HG02885 (cell line): ENCODE results near the gene CAPN2.

Experiments used
- ATAC-seq: cut with Tn5 transposase; IDR thresholded peaks from one replicate; pipeline ENCODE4 v1.9.1; 2021; ENCODE audit warnings: mild to moderate bottlenecking; ENCODE audit not compliant: unreplicated experiment, poor library complexity

The CAPN2 gene

GRCh38 chr1:223714849-223715603 is 2.7 kb downstream of the CAPN2 start:
- ATAC-seq = no peak

GRCh38 chr1:223715604-223716172 is 3.3 kb downstream of the CAPN2 start:
- no peak for ATAC-seq

- ATAC-seq = peak; percentile 54
These were observed 4.0 kb downstream of the CAPN2 start for GRCh38 chr1:223716302-223716862.

- ATAC-seq = no peak
These were observed 4.8 kb downstream of the CAPN2 start for GRCh38 chr1:223717123-223717522.

- ATAC-seq = no peak
These were observed 5.5 kb downstream of the CAPN2 start for GRCh38 chr1:223717695-223718363.

- no peak for ATAC-seq
These were observed 6.5 kb downstream of the CAPN2 start for GRCh38 chr1:223718850-223719249.

GRCh38 chr1:223720971-223721591 is 8.7 kb downstream of the CAPN2 start:
- ATAC-seq = no peak

- no peak for ATAC-seq
These were observed 9.6 kb downstream of the CAPN2 start for GRCh38 chr1:223721658-223722607.

GRCh38 chr1:223723351-223723904 is 11.1 kb downstream of the CAPN2 start:
- ATAC-seq = no peak

GRCh38 chr1:223724376-223724775 is 12.0 kb downstream of the CAPN2 start:
- no peak for ATAC-seq

- no peak for ATAC-seq
These were observed 13.2 kb downstream of the CAPN2 start for GRCh38 chr1:223725578-223725977.

GRCh38 chr1:223726380-223727001 is 14.2 kb downstream of the CAPN2 start:
- peak; percentile 94 for ATAC-seq

- no peak for ATAC-seq
These were observed 15.2 kb downstream of the CAPN2 start for GRCh38 chr1:223727541-223727940.

GRCh38 chr1:223729906-223730305 is 17.6 kb downstream of the CAPN2 start:
- ATAC-seq = no peak

- no peak for ATAC-seq
These were observed 18.3 kb downstream of the CAPN2 start for GRCh38 chr1:223730479-223731132.

GRCh38 chr1:223731133-223731770 is 18.9 kb downstream of the CAPN2 start:
- no peak for ATAC-seq

- ATAC-seq = no peak
These were observed 20.9 kb downstream of the CAPN2 start for GRCh38 chr1:223732993-223733798.
